ENCODE measurements around the gene VDR. TPM values are rescaled to one million over a fixed set of nuclear protein-coding genes. Genes with fewer than 3 reads are reported as not detected.
"Not testable (repeated sequence)": the region's sequence is repeated elsewhere in the genome, so short reads cannot be mapped to it uniquely, and the experiment has no call there.

Gene VDR
- total RNA-seq, 1 experiment from 2014 or later, result 9.5 TPM

GRCh38 chr12:47843226-47843980 is 61.4 kb downstream of the VDR start (continued):
- no peak for TF ChIP-seq TCF7L2 (IDR thresholded peaks at IDR 0.05; ENCODE audit: borderline replicate concordance, extremely low read depth, insufficient read depth, insufficient read length)
- TF ChIP-seq SRF (IDR thresholded peaks at IDR 0.05; ENCODE audit: low read depth), result no peak

- H3K79me2 ChIP-seq (ENCODE audit: insufficient read depth, low read length); H3K9ac ChIP-seq (ENCODE audit: low read length); H2AFZ ChIP-seq (ENCODE audit: low read depth, low read length, poor library complexity, severe bottlenecking); H3K9me3 ChIP-seq (ENCODE audit: control insufficient read depth in 1 of 2, insufficient read depth in 1 of 2, low read depth in 1 of 2, low read length in 2 of 2); BruUV-seq (replicated peaks); H3K9me2 ChIP-seq (ENCODE audit: insufficient read depth); DNase-seq (ENCODE audit: low read depth, low spot score); POLR2A ChIA-PET; H4K20me1 ChIP-seq (ENCODE audit: insufficient read depth); H3K36me3 ChIP-seq (ENCODE audit: control insufficient read depth in 1 of 2, insufficient read depth in 2 of 2, low read length in 2 of 2); H3K27ac ChIP-seq (ENCODE audit: low read depth, low read length); H3K27me3 ChIP-seq (ENCODE audit: insufficient read depth, low read length); H3K4me2 ChIP-seq (ENCODE audit: low read length); RAD21 ChIA-PET (ENCODE audit: low non-redundant PET in 1 of 2, low total read pairs in 2 of 2, uncharacterized antibody in 2 of 2, unreplicated experiment in 2 of 2); H3K4me3 ChIP-seq (replicated peaks in 1 of 2; ENCODE audit: low read depth in 1 of 2, low read length in 2 of 2); ATAC-seq; intact Hi-C loops (cut with micrococcal nuclease): not testable (repeated sequence)
- H3K4me1 ChIP-seq (ENCODE audit: control insufficient read depth in 1 of 2, insufficient read depth in 2 of 2, low read length in 2 of 2), result peaks cover 0 to 17% of the 10 kb centered on the region in 2 experiments; a peak in 1 of 4 replicates
- CTCF ChIA-PET, result interaction anchor here (0.5 to 1.6 kb wide), 2 partner anchors 62 to 101 kb away, joined by 3 to 4 read pairs; no protein-coding TSS in a partner anchor
Observed at GRCh38 chr12:47842543-47842942, 62.3 kb downstream of the VDR start.

GRCh38 chr12:47841910-47842309 is 62.9 kb downstream of the VDR start:
- ATAC-seq (no peak), DNase-seq (ENCODE audit: low read depth, low spot score) (no peak)
- Histone ChIP-seq H3K9me3 (ENCODE audit: control insufficient read depth in 1 of 2, insufficient read depth in 1 of 2, low read depth in 1 of 2, low read length in 2 of 2) (no peaks in the 10 kb centered on the region), H3K79me2 (ENCODE audit: insufficient read depth, low read length) (no peaks in the 10 kb centered on the region), H4K20me1 (ENCODE audit: insufficient read depth) (no peaks in the 10 kb centered on the region), H3K36me3 (ENCODE audit: control insufficient read depth in 1 of 2, insufficient read depth in 2 of 2, low read length in 2 of 2) (no peaks in the 10 kb centered on the region), H3K27me3 (ENCODE audit: insufficient read depth, low read length) (no peaks in the 10 kb centered on the region), H3K27ac (ENCODE audit: low read depth, low read length) (no peak overlapping the region), H2AFZ (ENCODE audit: low read depth, low read length, poor library complexity, severe bottlenecking) (no peak overlapping the region), H3K4me1 (ENCODE audit: control insufficient read depth in 1 of 2, insufficient read depth in 2 of 2, low read length in 2 of 2) (peaks cover 0 to 21% of the 10 kb centered on the region in 2 experiments; a peak in 1 of 4 replicates), H3K4me2 (ENCODE audit: low read length) (no peak overlapping the region), H3K9ac (ENCODE audit: low read length) (no peak overlapping the region), H3K9me2 (ENCODE audit: insufficient read depth) (no peaks in the 10 kb centered on the region), H3K4me3 (replicated peaks in 1 of 2; ENCODE audit: low read depth in 1 of 2, low read length in 2 of 2) (no peak overlapping the region)
- CTCF ChIA-PET, result interaction anchor here (1.2 to 1.6 kb wide), 2 partner anchors 63 to 100 kb away, joined by 4 read pairs; partner anchors contain the start of gene VDR
- BruUV-seq (replicated peaks), result no TSS peak
- RAD21 ChIA-PET (ENCODE audit: low non-redundant PET in 1 of 2, low total read pairs in 2 of 2, uncharacterized antibody in 2 of 2, unreplicated experiment in 2 of 2), result no interaction called here
- intact Hi-C loops (cut with micrococcal nuclease), result no loop called here
- POLR2A ChIA-PET, result no interaction called here
- TF ChIP-seq RAD21 (IDR thresholded peaks at IDR 0.05; ENCODE audit: low read depth), result no peak
- TF ChIP-seq CBX3 (IDR thresholded peaks at IDR 0.05; ENCODE audit: low read depth), result no peak
- no peak for TF ChIP-seq EZH2 (IDR thresholded peaks at IDR 0.05)
- no peak for TF ChIP-seq ELF1 (IDR thresholded peaks at IDR 0.05; ENCODE audit: borderline replicate concordance, low read depth)
- no peak for TF ChIP-seq ZFX (IDR thresholded peaks at IDR 0.05)
- no peak for TF ChIP-seq ZNF274 (IDR thresholded peaks at IDR 0.05; ENCODE audit: low read depth, low read length)
- no peak for TF ChIP-seq YY1 (IDR thresholded peaks at IDR 0.05; ENCODE audit: extremely low read depth, insufficient replicate concordance, low read depth, low read length)
- no peak for TF ChIP-seq SP1 (IDR thresholded peaks at IDR 0.05; ENCODE audit: low read depth)
- no peak for TF ChIP-seq CEBPB (IDR thresholded peaks at IDR 0.05; ENCODE audit: low read depth)
- no peak for TF ChIP-seq POLR2AphosphoS5 (IDR thresholded peaks at IDR 0.05; ENCODE audit: low read depth, low read length)
- no peak for TF ChIP-seq TCF7L2 (IDR thresholded peaks at IDR 0.05; ENCODE audit: borderline replicate concordance, extremely low read depth, insufficient read depth, insufficient read length)
- no peak for TF ChIP-seq EGR1 (IDR thresholded peaks at IDR 0.05; ENCODE audit: low read depth)
- no peak for TF ChIP-seq CTCF (IDR thresholded peaks at IDR 0.05 in 2 of 3, conservative IDR thresholded peaks at IDR 0.05 in 1 of 3; ENCODE audit: borderline replicate concordance in 1 of 3, insufficient read depth in 1 of 3, low read depth in 2 of 3, low read length in 2 of 3)

All from HCT116 (cell line).